WTC11 (cell line): Measurements from ENCODE around the gene ENAM.

Experiments
- CBFB ChIP-seq: sonication (generic); formaldehyde crosslinking; IDR thresholded peaks from 2 replicates; pipeline ENCODE4 v1.8.1; 2022; ENCODE audit warnings: mild to moderate bottlenecking, low read depth, missing genetic modification reagents
- GABPB1 ChIP-seq: sonication (generic); formaldehyde crosslinking; IDR thresholded peaks from 2 replicates; pipeline ENCODE4 v1.8.1; 2023; ENCODE audit warnings: mild to moderate bottlenecking, missing genetic modification reagents
- JUN ChIP-seq: sonication (generic); formaldehyde crosslinking; IDR thresholded peaks from 2 replicates; pipeline ENCODE4 v1.8.0; 2023; ENCODE audit warnings: mild to moderate bottlenecking, missing genetic modification reagents
- RORB ChIP-seq: fragments of 250-450 bp; sonication (Bioruptor Pico); IDR thresholded peaks from 2 replicates; pipeline ENCODE4 v1.9.0; 2021; ENCODE audit warnings: mild to moderate bottlenecking
- TF ChIP-seq, protein P1 (sequence below): sonication (generic); formaldehyde crosslinking; IDR thresholded peaks from 2 replicates; pipeline ENCODE4 v1.8.0; 2022; ENCODE audit warnings: mild to moderate bottlenecking, missing genetic modification reagents
- TF ChIP-seq, protein P2 (sequence below): fragments of 200-600 bp; IDR thresholded peaks from 2 replicates; pipeline ENCODE4 v1.8.0; 2022; ENCODE audit warnings: antibody characterized with exemption

DNA sequence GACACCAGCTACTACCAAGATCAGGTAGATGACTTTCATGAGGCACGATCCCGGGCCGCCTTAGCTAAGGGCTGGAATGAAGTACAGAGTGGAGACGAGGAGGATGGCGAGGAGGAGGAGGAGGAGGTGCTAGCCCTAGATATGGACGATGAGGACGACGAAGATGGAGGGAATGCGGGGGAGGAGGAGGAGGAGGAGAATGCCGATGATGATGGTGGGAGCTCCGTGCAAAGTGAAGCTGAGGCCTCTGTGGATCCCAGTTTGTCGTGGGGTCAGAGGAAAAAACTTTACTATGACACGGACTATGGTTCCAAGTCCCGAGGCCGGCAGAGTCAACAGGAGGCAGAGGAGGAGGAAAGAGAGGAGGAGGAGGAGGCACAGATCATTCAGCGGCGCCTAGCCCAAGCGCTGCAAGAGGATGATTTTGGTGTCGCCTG lies 60.3 kb downstream of the ENAM start:
- TF ChIP-seq, protein P1, sequence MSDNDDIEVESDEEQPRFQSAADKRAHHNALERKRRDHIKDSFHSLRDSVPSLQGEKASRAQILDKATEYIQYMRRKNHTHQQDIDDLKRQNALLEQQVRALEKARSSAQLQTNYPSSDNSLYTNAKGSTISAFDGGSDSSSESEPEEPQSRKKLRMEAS = no peak
- TF ChIP-seq, protein P2, sequence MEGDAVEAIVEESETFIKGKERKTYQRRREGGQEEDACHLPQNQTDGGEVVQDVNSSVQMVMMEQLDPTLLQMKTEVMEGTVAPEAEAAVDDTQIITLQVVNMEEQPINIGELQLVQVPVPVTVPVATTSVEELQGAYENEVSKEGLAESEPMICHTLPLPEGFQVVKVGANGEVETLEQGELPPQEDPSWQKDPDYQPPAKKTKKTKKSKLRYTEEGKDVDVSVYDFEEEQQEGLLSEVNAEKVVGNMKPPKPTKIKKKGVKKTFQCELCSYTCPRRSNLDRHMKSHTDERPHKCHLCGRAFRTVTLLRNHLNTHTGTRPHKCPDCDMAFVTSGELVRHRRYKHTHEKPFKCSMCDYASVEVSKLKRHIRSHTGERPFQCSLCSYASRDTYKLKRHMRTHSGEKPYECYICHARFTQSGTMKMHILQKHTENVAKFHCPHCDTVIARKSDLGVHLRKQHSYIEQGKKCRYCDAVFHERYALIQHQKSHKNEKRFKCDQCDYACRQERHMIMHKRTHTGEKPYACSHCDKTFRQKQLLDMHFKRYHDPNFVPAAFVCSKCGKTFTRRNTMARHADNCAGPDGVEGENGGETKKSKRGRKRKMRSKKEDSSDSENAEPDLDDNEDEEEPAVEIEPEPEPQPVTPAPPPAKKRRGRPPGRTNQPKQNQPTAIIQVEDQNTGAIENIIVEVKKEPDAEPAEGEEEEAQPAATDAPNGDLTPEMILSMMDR = no peak
- TF ChIP-seq RORB (CRISPR knock-in tag) (no peak), GABPB1 (no peak), CBFB (CRISPR knock-in tag) (no peak), JUN (no peak)
